Activated CD4-positive, alpha-beta T cell treated with anti-CD3 and anti-CD28 coated beads for 4 hours (primary cell): Measurements from ENCODE around the gene ORC2.
"Not testable (repeated sequence)": the region's sequence is repeated elsewhere in the genome, so short reads cannot be mapped to it uniquely, and the experiment has no call there.

ENCODE experiments used
- DNase-seq, 2 donors: peaks; one replicate each; pipeline ENCODE4 v3.0.0-alpha.2; 2020

Gene ORC2

GRCh38 chr2:200930947-200931626 lies 32.4 kb downstream of the ORC2 start:
- DNase-seq: no peak

GRCh38 chr2:200929334-200930249 lies 33.9 kb downstream of the ORC2 start:
- no peak for DNase-seq

- no peak for DNase-seq
Measured at GRCh38 chr2:200922439-200922838, 41.0 kb downstream of the ORC2 start.

DNA sequence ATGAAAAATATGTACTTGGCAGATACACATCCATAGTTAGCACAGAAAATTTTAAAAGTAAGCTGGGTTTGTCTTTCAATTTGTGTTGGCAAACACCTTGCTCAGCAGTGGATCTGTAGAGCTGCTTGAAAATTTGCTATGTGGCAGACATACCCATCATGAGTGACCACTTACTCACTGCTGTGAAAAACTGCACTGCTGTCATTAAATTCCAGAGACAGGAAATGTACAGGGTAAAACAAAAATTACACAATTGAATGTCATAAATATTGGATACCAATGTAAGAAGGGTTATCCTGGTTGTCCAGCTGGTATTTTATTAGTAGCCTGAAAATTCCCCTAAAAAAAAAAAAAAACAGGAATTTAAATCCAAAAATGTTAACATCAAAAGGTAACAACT lies 49.8 kb downstream of the ORC2 start:
- no peak for DNase-seq

- no peak for DNase-seq
Measured at GRCh38 chr2:200909958-200910357, 53.5 kb downstream of the ORC2 start.

GRCh38 chr2:200905618-200906296 lies 57.7 kb downstream of the ORC2 start:
- peak; percentile 36 to 45 for DNase-seq

GRCh38 chr2:200901459-200902072 lies 61.9 kb downstream of the ORC2 start:
- DNase-seq: peak; percentile 69 to 76

DNA sequence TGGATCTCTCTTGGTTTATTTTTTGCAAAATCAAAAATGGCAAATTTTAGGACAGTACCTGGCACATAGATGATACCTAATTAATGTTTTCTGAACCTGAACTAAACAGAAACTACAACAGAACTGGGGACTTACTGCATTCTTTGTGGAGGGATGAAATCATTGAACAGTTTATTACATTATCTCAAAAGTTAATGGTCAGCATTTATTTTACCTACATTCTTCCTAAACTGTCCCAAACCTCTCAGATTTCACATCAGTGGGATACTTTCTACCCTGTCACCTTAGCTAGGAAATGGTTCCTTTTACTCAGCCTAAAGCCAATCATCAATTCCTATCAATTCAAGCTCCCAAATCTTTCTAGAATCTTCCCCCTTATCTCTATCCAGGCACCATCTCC lies 64.0 kb downstream of the ORC2 start:
- no peak for DNase-seq

DNA sequence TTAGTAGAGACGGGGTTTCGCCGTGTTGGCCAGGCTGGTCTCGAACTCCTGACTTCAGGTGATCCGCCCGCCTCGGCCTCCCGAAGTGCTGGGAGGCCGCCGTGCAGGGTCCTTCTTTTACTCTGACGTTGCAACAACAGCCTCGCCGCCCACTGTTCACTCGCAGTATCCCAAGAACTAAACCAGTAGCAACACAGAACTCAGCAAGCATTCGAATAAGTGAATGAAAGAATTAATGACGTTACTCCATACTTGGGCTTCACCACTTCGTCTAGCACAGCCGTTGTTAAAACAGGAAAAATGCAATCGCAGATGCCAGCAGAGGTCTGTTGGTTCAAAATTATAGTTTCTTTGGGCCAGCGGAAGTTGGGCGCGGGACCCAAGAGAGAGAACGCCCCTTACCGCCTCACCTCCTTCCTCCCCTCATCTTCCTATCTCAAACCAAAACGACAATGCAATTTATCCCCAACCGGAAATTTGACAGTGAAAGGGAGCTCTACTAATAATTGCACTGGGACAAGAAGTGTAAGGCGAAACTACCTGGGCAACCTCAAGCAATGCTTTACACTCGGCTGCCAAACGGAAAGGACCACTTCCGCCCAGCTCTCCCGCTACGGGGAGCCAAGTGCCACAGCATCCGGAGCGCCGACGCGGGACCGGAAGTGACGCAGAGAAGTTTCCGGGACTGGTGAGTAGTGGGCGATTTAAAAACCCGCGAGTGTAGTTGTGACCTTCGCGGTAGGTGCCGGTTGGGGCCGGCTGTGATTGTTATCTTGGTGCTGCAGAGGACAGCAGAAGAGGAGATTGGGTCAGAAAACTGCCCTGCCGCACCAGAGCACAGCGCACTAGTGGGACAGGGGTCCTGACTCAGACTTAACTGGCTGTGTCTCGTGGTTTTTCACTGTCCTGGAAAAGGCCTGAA lies 74.5 kb downstream of the ORC2 start, which contains the start of the genes NIF3L1 and PPIL3:
NIF3L1 (plus strand) TSS at position 668 of the 922 bp plus-strand sequence. CDS start 2,573 bp downstream, outside the sequence.
PPIL3 (minus strand) TSS at position 374 of the 922 bp plus-strand sequence. CDS start 1,462 bp downstream, outside the sequence.
- DNase-seq: peak; percentile 96

- not testable (repeated sequence) for DNase-seq
Measured at GRCh38 chr2:200881715-200882249, 81.7 kb downstream of the ORC2 start.

DNA sequence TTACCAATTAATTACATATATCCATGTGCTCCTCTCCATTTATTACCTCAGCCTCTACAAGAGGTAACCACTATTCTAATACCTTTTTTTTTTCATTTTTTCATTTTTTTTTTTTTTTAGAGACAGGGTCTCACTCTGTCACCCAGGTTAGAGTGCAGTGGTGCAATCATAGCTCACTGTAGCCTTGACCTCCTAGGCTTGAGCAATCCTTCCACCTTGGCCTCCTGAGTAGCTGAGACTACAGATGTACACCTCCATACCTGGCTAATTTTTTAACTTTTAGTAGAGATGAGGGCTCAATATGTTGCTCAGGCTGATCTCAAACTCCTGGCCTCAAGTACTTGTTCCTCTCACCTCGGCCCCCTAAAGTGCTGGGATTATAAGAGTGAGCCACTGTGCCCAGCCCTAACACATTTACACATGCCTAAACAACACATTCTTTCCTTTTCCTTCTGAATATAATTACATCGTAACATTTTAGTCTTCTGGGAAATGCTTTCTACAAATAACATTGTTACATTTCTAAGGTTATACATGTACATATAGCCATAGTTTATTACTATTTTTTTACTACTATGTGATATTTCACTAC lies 85.1 kb downstream of the ORC2 start:
- DNase-seq: no peak

DNA sequence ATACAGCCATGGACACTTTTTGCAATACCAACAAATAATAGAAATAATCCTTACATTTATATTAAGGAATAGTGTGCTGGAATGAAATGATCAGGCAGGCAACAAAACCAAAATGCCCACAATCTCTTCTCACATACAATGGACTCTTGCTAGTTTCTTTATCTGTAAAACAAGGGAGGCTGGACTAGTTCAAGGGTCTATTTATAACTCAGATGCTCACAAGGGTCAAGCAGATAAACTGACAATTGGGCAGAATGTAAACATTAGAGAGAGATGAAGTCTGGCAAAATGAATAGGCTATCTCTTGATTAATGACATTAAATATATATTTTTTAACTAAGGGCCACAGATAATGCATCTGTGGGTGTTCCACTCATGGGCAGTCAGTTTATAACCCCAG lies 86.0 kb downstream of the ORC2 start:
- no peak for DNase-seq

DNA sequence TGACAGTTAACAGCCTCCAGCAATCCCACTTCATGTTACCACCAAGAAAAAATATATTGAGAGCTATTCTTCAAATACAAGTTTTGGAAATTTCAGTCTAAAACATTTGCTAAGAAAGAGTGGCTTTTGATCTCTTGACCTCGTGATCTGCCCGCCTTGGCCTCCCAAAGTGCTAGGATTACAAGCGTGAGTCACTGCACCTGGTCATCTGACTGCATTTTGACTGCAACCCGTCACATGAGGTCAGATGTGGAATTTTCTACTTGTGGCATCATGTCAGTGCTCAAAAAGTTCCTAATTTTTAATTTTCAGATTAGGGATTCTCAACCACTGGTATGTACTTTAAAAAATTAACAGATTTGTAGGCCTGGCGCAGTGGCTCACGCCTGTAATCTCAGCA lies 89.9 kb downstream of the ORC2 start:
- no peak for DNase-seq

DNA sequence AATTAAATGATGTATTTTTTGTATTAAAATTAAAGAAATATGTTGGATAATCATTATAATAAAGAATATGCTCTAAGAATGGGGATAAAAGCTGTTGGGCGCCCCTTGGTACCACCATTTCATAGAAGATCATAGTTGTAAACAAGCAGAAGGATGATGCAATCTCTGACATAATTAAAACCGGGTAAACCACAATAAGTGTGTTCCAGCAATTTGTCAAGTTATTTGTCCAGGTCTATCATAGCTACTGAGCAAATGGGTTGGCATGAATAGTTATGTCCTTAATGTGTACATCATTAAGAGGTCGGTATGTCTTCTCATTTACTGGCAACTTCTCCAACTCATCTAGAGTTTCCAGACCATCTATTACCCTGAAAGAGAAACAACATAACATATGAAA lies 92.3 kb downstream of the ORC2 start:
- DNase-seq: no peak

DNA sequence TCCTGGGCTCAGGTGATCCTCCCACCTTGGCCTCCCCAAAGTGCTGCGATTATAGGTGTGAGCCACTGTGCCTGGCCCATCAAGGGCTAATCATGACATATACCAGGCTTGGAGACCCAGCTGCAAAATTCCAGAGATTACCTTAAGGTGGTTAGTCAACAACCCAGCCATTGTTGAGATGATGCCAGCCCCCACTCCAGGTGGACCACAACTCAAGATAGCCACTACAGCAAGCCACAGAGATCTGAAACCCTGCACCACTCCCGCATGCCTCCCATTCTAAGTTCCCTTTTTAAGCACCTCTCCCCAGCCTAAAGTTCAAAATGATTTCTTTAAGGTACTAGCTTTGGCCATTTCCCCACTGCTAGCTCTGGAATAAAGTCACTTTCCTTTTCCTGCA lies 94.4 kb downstream of the ORC2 start:
- no peak for DNase-seq

- peak; percentile 93 to 96 for DNase-seq
Measured at GRCh38 chr2:200864176-200865034, 99.1 kb downstream of the ORC2 start, which contains the start of gene CLK1. Gene CLK1, minus strand, starts transcription at chr2:200864658. Its CDS starts 2,796 bp downstream, at chr2:200861862.

DNA sequence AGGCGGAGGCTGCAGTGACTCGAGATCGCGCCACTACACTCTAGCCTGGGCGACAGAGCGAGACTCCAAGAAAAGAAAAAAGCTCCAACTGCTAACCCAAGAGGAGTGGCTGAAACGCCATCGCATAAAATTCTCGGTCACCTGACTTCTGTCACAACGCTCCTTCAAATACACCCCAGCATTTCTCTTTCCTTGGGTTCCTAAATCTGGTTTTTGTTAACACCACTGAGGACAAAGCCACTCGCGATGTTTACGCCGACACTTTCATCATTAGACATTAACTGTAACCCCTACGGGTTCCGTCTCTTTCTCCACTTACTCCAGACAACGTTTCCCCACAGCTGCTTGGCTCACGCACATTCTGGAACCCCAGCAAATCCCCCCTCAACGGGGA lies 99.7 kb downstream of the ORC2 start:
- no peak for DNase-seq

DNA sequence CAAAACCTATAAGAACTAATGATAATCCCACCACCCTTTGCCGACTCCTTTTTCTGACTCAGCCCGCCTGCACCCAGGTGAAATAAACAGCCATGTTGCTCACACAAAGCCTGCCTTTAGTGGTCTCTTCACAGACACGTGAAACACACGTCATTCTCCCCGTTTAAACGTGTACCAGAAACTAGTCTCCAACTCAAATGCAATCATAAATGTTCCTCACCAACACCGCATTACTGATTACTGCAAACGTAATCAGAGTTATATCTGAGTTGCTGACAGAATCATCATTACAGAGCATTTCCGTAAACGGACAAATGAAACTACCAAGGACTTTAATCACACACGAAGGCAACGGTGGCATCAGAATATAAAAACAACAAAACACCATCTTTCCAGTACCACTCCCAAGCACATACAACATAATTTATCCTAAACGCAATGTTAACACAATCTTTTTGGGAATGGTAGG lies 100.9 kb downstream of the ORC2 start:
- peak; percentile 54 to 65 for DNase-seq

DNA sequence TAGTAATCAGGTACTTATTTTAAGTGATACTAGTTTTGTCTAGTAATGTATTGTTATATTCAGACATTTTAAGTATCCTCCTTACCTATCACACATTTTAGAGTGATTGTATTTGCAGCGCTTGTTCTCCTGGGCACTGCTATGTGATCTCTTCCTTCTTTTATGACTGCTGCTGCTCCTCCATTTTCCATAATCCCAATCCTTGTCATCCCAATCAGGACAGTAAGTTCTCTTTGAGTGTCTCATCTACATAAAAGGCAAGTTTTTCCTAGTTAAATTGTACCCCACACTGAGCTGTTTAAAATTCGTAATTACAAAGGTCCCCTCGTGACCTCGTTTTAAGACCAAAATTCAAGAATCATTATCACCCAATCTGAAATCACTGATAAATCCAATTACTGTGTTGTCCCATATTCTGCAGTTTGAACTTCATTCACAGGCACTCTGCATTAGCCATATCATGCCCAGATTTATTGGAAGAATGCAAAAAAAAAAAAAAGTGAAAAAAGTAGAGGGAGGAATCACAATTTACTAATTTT lies 101.8 kb downstream of the ORC2 start:
- DNase-seq: no peak
